ENCODE data around the gene CPPED1. TPM values are rescaled to one million over a fixed set of nuclear protein-coding genes. Genes with fewer than 3 reads are reported as not detected.
A peak's percentile ranks its signal among the peaks of the same experiment; 100 is the strongest.

CPPED1 gene
- total and polyA plus RNA-seq, 8 donors: 9.1 to 33.3 (median 9.8) TPM

- DNase-seq: no peak
- ATAC-seq: no peak
- H3K27ac ChIP-seq: no peak overlapping the region
- no peaks in the 10 kb centered on the region for H3K4me1 ChIP-seq
- H3K4me3 ChIP-seq: no peak overlapping the region
- peaks cover 0 to 8% of the 10 kb centered on the region in 2 donors for H3K36me3 ChIP-seq
- intact Hi-C loops (cut with DNase I): no loop called here
- TF ChIP-seq CTCF (IDR thresholded peaks at IDR 0.05): no peak
- H3K27me3 ChIP-seq: no peaks in the 10 kb centered on the region
- H3K9me3 ChIP-seq: peaks cover 0 to 29% of the 10 kb centered on the region in 2 donors
Measured at GRCh38 chr16:12669908-12670307, 133.8 kb downstream of the CPPED1 start.

GRCh38 chr16:12667909-12668308 lies 135.8 kb downstream of the CPPED1 start:
- no peak overlapping the region for H3K27ac ChIP-seq
- H3K36me3 ChIP-seq: peaks cover 0 to 28% of the 10 kb centered on the region in 2 donors
- no peaks in the 10 kb centered on the region for H3K27me3 ChIP-seq
- H3K9me3 ChIP-seq: peaks cover 0 to 29% of the 10 kb centered on the region in 2 donors
- DNase-seq (no peak), ATAC-seq (no peak)
- intact Hi-C loops (cut with DNase I): no loop called here
- no peak overlapping the region for H3K4me3 ChIP-seq
- TF ChIP-seq CTCF (IDR thresholded peaks at IDR 0.05): no peak
- no peaks in the 10 kb centered on the region for H3K4me1 ChIP-seq

- DNase-seq (no peak), ATAC-seq (no peak)
- intact Hi-C loops (cut with DNase I): no loop called here
- no peak overlapping the region for H3K27ac ChIP-seq
- peaks cover 0 to 23% of the 10 kb centered on the region in 2 donors for H3K9me3 ChIP-seq
- no peaks in the 10 kb centered on the region for H3K27me3 ChIP-seq
- H3K4me3 ChIP-seq: no peak overlapping the region
- no peak for TF ChIP-seq CTCF (IDR thresholded peaks at IDR 0.05)
- peaks cover 0 to 35% of the 10 kb centered on the region in 2 donors for H3K36me3 ChIP-seq
- no peaks in the 10 kb centered on the region for H3K4me1 ChIP-seq
Measured at GRCh38 chr16:12664164-12664733, 139.4 kb downstream of the CPPED1 start.

DNA sequence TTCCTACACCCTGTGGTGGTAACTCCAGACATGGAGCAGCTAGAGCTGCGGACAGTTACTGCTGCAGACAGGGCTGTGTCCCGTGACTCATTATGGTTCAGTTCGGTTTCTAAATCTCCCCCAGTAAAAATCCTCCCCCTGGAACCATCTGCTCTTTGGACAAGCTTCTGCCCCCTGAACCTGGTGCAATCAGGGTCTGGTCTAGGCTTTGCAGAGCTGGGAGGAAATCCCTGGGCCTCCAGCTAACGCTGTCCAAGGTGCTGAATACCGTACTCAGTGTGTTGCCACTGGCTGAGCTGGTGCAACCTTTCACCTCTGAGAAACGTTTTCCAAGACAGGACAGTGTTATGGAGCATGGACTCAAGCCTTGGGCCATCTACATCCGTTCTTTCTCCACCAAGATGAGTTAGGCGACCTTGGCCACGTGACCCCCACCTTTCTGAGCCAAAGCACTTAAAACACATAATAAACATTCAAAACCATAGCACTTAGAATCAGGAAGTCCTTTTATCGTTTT lies 142.0 kb downstream of the CPPED1 start:
- intact Hi-C loops (cut with DNase I): no loop called here
- ATAC-seq: peak; percentile 60
- no peak for TF ChIP-seq CTCF (IDR thresholded peaks at IDR 0.05)
- peak in 2 of 4 donors; percentile 27 to 56 for DNase-seq
- H3K9me3 ChIP-seq: peaks cover 0 to 19% of the 10 kb centered on the region in 2 donors
- no peaks in the 10 kb centered on the region for H3K27me3 ChIP-seq
- peaks cover 0 to 35% of the 10 kb centered on the region in 2 donors for H3K36me3 ChIP-seq
- H3K4me3 ChIP-seq: no peak overlapping the region
- no peaks in the 10 kb centered on the region for H3K4me1 ChIP-seq
- no peak overlapping the region for H3K27ac ChIP-seq

GRCh38 chr16:12659871-12660270 lies 143.8 kb downstream of the CPPED1 start:
- ATAC-seq (no peak), DNase-seq (no peak)
- intact Hi-C loops (cut with DNase I): no loop called here
- Histone ChIP-seq H3K4me1 (no peaks in the 10 kb centered on the region), H3K27me3 (no peaks in the 10 kb centered on the region), H3K36me3 (peaks cover 0 to 34% of the 10 kb centered on the region in 2 donors), H3K4me3 (no peak overlapping the region), H3K9me3 (peaks cover 0 to 19% of the 10 kb centered on the region in 2 donors), H3K27ac (no peak overlapping the region)
- no peak for TF ChIP-seq CTCF (IDR thresholded peaks at IDR 0.05)
